Panc1 (cell line): Measurements from ENCODE around the gene TOMM22. TPM values are rescaled to one million over a fixed set of nuclear protein-coding genes. Genes with fewer than 3 reads are reported as not detected.

Experiments used
- ATAC-seq: fragments of 200-7000 bp; cut with Tn5 transposase; 2 replicates; pipeline ENCODE4 v1.9.1; 2020; ENCODE audit warnings: mild to moderate bottlenecking, moderate library complexity
- BruUV-seq: library from RNA; stranded (reverse); fragments of 400-500 nt; replicated peaks from 2 replicates; lab custom pipeline; 2021; lab: Mats Ljungman, UMichigan
- CTCF ChIA-PET: fragments of 300-600 bp; sonication (Branson Sonifier 250); formaldehyde crosslinking; loops from one replicate; lab custom pipeline; 2022; ENCODE audit warnings: antibody characterized with exemption; lab: Charles Lee
- POLR2A ChIA-PET: fragments of 300-600 bp; sonication (Branson Sonifier 250); formaldehyde crosslinking; loops from one replicate; lab custom pipeline; 2022; ENCODE audit warnings: antibody characterized with exemption; lab: Charles Lee
- DNase-seq: peaks from one replicate; pipeline ENCODE4 v3.0.0-alpha.2; 2010; ENCODE audit warnings: low read depth, low spot score
- H3K27ac ChIP-seq: 2 replicates; pipeline ENCODE4 v1.5.1; 2011; ENCODE audit warnings: mild to moderate bottlenecking, low read length, inconsistent platforms
- H3K27me3 ChIP-seq: fragments of 200-500 bp; sonication (Bioruptor generic); 2 replicates; pipeline ENCODE4 v1.6.0; 2014; ENCODE audit warnings: low read length, inconsistent platforms; ENCODE audit not compliant: control insufficient read depth, insufficient read depth
- H3K36me3 ChIP-seq: fragments of 200-500 bp; sonication (Bioruptor generic); 2 replicates; pipeline ENCODE4 v1.5.1; 2014; ENCODE audit warnings: inconsistent platforms, mild to moderate bottlenecking, low read length, moderate library complexity; ENCODE audit not compliant: control insufficient read depth, insufficient read depth
- H3K4me1 ChIP-seq: 2 replicates; pipeline ENCODE4 v1.5.1; 2011; ENCODE audit warnings: inconsistent platforms, mild to moderate bottlenecking, low read length, moderate library complexity; ENCODE audit not compliant: control insufficient read depth, insufficient read depth
- H3K4me3 ChIP-seq, 2 experiments: 2 replicates each; pipeline ENCODE4 v1.5.1; 2011 to 2012; ENCODE audit warnings: low read depth in 2 of 2, low read length in 2 of 2, mild to moderate bottlenecking in 2 of 2, inconsistent platforms in 1 of 2, moderate library complexity in 1 of 2
- H3K9me3 ChIP-seq: fragments of 200-500 bp; sonication (Bioruptor generic); 2 replicates; pipeline ENCODE4 v1.5.1; 2014; ENCODE audit warnings: low read depth, mild to moderate bottlenecking, inconsistent platforms, low read length, moderate library complexity; ENCODE audit not compliant: control insufficient read depth, insufficient read depth
- POLR2AphosphoS5 ChIP-seq: IDR thresholded peaks from 2 replicates; pipeline ENCODE4 v1.6.1; 2012; ENCODE audit warnings: mild to moderate bottlenecking, low read depth, low read length, moderate library complexity
- SIN3A ChIP-seq: IDR thresholded peaks from 2 replicates; pipeline ENCODE4 v1.6.1; 2012; ENCODE audit warnings: low read depth, mild to moderate bottlenecking, low read length, moderate library complexity, borderline replicate concordance; ENCODE audit not compliant: insufficient read depth
- TCF7L2 ChIP-seq: IDR thresholded peaks from 2 replicates; pipeline ENCODE4 v1.6.1; 2011; ENCODE audit warnings: mild to moderate bottlenecking, low read depth, low read length, inconsistent platforms
- in situ Hi-C: cut with HindIII; loops from 2 replicates; pipeline ENCODE4 v1.10.0; 2016; ENCODE audit warnings: low sequenced_read_pairs, low pct_unique_long_range_greater_than_20kb
- intact Hi-C: fragments of 100-400 bp; cut with micrococcal nuclease; formaldehyde crosslinking; loops from one replicate; pipeline ENCODE4 v1.10.0; 2022; ENCODE audit not compliant: unreplicated experiment
- total RNA-seq: library from RNA; stranded (reverse); gene quantifications from one replicate; pipeline ENCODE4 v1.2.1, GENCODE V29; 2021; ENCODE audit not compliant: unreplicated experiment
- TF ChIP-seq, protein P1 (sequence below): fragments of 450-650 bp; IDR thresholded peaks from 2 replicates; pipeline ENCODE4 v1.5.1; 2017; ENCODE audit warnings: mild to moderate bottlenecking
- TF ChIP-seq, protein P2 (sequence below), 2 experiments: IDR thresholded peaks; 2 replicates each; pipeline ENCODE4 v1.6.1; 2011 to 2012; ENCODE audit warnings: low read depth in 2 of 2, control low read depth in 1 of 2, low read length in 1 of 2, mild to moderate bottlenecking in 1 of 2, moderate library complexity in 1 of 2; ENCODE audit not compliant: insufficient read depth in 1 of 2

Gene TOMM22
- total RNA-seq, 1 experiment from 2014 or later = 111 TPM

DNA sequence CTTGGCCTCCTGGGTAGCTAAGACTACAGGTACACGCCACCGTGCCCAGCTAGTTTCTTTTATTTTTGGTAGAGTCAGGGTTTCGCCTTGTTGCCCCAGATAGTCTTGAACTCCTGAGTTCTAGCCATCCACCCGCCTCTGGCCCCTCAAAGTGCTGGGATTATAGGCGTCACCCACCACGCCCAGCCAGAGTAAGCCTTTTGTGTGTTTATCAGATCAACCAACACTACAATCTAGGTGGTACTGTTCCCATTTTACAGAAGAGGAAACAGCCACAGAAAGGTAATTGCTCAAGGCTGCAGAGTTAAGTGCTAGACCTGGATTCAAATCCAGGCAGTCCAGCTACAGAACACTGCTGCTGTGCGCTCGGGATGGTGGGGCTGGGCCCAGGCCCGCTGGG is 3.1 kb downstream of the TOMM22 start:
- Histone ChIP-seq H3K27ac (no peak overlapping the region), H3K27me3 (no peaks in the 10 kb centered on the region), H3K4me1 (no peaks in the 10 kb centered on the region), H3K9me3 (peaks cover 3% of the 10 kb centered on the region; the same call in 1 of the 2 replicates), H3K4me3 (no peak overlapping the region), H3K36me3 (peaks cover 13% of the 10 kb centered on the region)
- intact Hi-C loops = no loop called here
- ChIA-PET CTCF (no interaction called here), POLR2A (no interaction called here)
- in situ Hi-C loops = no loop called here
- DNase-seq (no peak), ATAC-seq (no peak)
- TF ChIP-seq SIN3A (no peak), TCF7L2 (no peak), POLR2AphosphoS5 (no peak)
- TF ChIP-seq, protein P1, sequence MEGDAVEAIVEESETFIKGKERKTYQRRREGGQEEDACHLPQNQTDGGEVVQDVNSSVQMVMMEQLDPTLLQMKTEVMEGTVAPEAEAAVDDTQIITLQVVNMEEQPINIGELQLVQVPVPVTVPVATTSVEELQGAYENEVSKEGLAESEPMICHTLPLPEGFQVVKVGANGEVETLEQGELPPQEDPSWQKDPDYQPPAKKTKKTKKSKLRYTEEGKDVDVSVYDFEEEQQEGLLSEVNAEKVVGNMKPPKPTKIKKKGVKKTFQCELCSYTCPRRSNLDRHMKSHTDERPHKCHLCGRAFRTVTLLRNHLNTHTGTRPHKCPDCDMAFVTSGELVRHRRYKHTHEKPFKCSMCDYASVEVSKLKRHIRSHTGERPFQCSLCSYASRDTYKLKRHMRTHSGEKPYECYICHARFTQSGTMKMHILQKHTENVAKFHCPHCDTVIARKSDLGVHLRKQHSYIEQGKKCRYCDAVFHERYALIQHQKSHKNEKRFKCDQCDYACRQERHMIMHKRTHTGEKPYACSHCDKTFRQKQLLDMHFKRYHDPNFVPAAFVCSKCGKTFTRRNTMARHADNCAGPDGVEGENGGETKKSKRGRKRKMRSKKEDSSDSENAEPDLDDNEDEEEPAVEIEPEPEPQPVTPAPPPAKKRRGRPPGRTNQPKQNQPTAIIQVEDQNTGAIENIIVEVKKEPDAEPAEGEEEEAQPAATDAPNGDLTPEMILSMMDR = no peak
- TF ChIP-seq, protein P2, sequence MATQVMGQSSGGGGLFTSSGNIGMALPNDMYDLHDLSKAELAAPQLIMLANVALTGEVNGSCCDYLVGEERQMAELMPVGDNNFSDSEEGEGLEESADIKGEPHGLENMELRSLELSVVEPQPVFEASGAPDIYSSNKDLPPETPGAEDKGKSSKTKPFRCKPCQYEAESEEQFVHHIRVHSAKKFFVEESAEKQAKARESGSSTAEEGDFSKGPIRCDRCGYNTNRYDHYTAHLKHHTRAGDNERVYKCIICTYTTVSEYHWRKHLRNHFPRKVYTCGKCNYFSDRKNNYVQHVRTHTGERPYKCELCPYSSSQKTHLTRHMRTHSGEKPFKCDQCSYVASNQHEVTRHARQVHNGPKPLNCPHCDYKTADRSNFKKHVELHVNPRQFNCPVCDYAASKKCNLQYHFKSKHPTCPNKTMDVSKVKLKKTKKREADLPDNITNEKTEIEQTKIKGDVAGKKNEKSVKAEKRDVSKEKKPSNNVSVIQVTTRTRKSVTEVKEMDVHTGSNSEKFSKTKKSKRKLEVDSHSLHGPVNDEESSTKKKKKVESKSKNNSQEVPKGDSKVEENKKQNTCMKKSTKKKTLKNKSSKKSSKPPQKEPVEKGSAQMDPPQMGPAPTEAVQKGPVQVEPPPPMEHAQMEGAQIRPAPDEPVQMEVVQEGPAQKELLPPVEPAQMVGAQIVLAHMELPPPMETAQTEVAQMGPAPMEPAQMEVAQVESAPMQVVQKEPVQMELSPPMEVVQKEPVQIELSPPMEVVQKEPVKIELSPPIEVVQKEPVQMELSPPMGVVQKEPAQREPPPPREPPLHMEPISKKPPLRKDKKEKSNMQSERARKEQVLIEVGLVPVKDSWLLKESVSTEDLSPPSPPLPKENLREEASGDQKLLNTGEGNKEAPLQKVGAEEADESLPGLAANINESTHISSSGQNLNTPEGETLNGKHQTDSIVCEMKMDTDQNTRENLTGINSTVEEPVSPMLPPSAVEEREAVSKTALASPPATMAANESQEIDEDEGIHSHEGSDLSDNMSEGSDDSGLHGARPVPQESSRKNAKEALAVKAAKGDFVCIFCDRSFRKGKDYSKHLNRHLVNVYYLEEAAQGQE (IDR thresholded peaks at IDR 0.05; ENCODE audit: insufficient read depth in 1 of 2, low read depth in 2 of 2, low read length in 1 of 2) = no peak
- BruUV-seq = no TSS peak

DNA sequence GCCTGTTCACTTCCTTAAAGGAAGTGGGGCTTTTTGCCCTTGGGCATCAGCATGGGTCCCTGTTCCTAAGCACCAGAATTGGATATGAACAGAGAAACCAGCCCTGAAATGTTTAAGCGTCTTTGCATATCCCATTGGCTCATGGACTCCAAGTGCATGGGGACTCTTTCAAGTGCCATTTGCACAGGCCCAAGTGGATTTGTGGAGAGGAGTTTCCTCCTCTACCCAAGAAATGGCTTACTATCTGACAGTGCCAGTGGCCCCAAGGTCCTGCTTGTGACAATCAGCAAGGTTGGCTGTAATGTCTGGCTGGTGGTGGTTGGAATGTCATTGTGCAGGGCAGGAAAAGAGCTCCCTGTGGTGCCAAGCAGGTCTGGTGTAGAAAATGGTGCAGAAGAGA is 4.0 kb downstream of the TOMM22 start:
- ATAC-seq (no peak), DNase-seq (no peak)
- peaks cover 3% of the 10 kb centered on the region; the same call in 1 of the 2 replicates for H3K9me3 ChIP-seq
- TF ChIP-seq, protein P1 = no peak
- TF ChIP-seq POLR2AphosphoS5 (no peak), TCF7L2 (no peak), SIN3A (no peak)
- TF ChIP-seq, protein P2 (IDR thresholded peaks at IDR 0.05; ENCODE audit: insufficient read depth in 1 of 2, low read depth in 2 of 2, low read length in 1 of 2) = no peak
- no peaks in the 10 kb centered on the region for H3K27me3 ChIP-seq
- no TSS peak for BruUV-seq
- in situ Hi-C loops (no loop called here), intact Hi-C loops (no loop called here)
- ChIA-PET CTCF (no interaction called here), POLR2A (no interaction called here)
- no peak overlapping the region for H3K4me3 ChIP-seq
- H3K4me1 ChIP-seq = no peaks in the 10 kb centered on the region
- no peak overlapping the region for H3K27ac ChIP-seq
- H3K36me3 ChIP-seq = peaks cover 13% of the 10 kb centered on the region
